GM19467 (cell line): ENCODE results near the gene THSD4.
"Not testable (repeated sequence)": the region's sequence is repeated elsewhere in the genome, so short reads cannot be mapped to it uniquely, and the experiment has no call there.

ENCODE experiments used
- ATAC-seq: cut with Tn5 transposase; IDR thresholded peaks from one replicate; pipeline ENCODE4 v1.9.1; 2021; ENCODE audit warnings: mild to moderate bottlenecking, moderate library complexity; ENCODE audit not compliant: unreplicated experiment

Gene THSD4

DNA sequence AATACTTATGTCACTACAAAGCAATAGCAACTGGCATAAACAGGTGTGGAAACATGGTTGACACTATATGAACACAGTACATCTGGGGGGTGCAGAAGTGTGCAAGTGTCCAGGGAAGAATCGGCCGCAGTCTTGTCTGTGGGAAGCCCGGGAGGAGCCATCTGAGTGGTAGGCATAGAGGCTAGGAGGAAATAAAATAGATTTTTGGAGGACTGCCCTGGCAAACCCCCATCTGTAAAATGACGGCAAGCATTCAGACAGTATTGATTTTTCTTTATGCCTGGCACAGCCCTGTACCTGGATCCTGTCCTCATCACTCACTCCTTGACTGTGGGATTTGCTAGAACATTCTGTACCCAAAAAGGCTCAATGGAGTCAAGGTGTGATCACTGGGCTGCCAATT, 31.3 kb downstream of the THSD4 start:
- no peak for ATAC-seq

DNA sequence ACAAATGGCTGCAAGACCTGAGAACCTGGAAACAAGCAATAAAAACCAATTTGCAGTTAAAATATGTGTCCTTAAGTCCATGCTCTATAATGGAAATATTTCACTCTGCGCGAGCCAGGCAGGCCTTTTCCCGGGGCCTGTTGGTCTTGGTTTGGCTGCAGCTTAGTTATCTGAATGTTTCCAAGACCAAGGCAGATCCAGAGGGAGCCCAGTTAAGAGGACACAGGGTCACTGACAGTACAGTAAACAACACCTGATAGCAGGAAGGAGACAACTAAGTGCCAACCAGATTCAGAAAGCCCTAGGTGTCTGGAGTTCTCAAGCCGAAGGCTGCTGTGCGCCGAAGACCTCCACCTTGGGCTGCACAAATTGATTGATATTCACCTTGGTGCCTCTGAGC, 32.8 kb downstream of the THSD4 start:
- no peak for ATAC-seq

GRCh38 chr15:71149646-71150557, 34.6 kb downstream of the THSD4 start:
- ATAC-seq = no peak

DNA sequence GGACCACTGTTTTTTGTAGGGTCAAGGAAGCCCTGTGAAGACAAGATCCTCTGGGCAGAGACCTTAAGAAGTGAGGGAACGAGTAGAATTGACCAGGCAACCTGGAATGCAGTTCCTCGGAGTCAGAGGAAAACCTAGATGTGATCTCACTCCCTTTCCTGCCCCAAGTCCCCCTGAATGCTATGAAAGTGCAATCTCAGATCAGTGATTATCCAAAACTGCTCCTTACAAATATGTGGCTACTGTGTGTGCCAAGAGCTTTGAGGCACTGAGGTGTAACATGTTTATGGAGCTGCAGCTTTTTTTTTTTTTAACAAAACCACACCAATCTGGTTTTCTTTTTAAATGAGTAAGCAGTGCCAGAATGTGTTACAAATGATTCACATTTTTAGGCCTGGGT, 35.8 kb downstream of the THSD4 start:
- no peak for ATAC-seq

- no peak for ATAC-seq
Measured at GRCh38 chr15:71152542-71152941, 37.3 kb downstream of the THSD4 start.

DNA sequence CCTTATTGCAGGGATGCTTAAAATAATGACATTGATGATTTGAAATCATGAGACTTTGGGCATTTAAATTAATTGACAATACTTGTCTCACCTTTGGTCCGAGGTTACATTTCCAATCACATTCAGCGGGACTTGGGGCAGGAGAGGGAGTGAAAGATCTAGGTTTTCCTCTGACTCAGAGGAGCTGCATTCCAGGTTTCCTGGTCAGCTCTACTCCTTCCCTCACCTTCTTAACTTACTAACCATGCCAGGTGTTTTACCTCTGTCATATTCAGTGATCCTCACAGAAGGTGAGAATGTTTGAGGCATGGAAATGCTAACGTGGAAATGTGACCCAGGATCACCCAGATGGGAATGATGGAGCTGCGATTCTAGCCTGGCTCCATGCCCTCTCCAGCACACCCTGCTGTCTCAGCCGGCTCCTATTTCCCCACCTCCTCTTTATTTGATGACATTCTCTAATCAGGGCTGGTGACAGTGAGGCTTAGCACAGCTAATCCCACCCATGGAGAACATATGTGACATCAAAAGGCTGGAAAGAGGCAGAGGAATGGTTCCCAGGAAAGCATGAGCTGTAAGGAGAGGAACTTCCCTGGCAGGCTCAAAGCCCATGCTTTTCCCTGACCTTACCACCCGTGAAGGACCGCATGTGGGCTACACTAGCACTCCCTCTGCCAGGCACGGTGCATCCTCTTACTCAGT, 38.7 kb downstream of the THSD4 start:
- no peak for ATAC-seq

DNA sequence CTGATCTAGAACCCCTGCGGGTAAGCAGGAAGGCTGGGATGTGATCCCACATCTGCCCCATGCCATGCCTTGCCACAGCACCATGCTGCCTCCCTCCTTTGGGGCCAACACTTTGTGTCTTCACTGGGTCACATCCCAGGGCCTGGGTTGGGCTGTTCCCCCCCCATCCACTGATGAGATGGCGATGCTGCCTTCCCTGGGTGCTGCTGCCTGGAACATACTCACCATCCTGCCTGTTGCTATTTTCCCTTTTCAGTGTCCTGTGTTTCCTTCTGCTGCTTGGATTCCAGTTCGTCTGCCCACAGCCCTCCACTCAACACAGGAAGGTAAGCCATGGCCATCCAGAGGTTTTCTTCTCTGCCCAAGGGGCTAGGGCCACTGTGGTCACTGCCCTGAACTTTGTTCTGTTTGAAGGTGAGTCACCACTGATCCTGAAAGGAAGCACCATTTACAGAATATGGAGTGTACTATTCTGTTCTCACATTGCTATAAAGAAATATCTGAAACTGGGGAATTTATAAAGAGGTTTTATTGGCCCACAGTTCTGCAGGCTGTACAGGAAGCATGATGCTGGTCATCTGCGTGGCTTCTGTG, 39.4 kb downstream of the THSD4 start:
- ATAC-seq = no peak

GRCh38 chr15:71155534-71155933, 40.3 kb downstream of the THSD4 start:
- ATAC-seq = no peak

DNA sequence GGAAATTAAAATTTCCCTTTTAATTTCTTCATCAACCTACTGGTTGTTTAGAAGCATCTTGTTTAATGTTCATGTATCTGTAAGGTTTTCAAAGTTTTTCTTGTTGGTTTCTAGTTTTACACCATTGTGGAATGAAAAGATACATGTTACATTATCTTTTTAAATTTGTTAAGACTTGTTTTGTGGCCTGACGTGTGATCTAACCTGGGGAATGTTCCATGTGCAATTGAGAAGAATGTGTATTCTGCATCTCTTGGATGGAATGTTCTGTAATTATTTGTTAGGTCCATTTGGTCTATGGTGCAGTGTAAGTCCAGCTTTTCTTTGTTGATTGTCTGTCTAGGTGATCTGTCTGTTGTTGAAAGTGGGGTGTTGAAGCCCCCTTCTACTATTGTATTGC, 45.7 kb downstream of the THSD4 start:
- ATAC-seq = no peak

GRCh38 chr15:71162309-71162708, 47.0 kb downstream of the THSD4 start:
- ATAC-seq = no peak

DNA sequence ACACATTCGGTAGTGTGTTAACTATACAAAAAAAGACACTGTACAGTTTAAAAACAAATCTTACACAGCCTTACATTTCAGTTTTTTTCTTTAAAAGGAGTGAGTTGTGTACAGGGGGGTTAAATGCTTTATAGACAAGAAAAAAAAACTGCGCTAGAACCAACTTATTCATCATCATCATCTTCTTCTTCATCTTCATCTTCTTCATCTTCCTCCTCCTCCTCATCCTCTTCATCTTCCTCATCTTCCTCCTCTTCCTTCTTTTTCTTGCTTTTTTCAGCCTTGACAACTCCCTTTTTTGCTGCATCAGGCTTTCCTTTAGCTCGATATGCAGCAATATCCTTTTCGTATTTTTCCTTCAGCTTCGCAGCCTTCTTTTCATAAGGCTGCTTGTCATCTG, 49.3 kb downstream of the THSD4 start:
- ATAC-seq = not testable (repeated sequence)

GRCh38 chr15:71167445-71168165, 52.3 kb downstream of the THSD4 start:
- no peak for ATAC-seq

DNA sequence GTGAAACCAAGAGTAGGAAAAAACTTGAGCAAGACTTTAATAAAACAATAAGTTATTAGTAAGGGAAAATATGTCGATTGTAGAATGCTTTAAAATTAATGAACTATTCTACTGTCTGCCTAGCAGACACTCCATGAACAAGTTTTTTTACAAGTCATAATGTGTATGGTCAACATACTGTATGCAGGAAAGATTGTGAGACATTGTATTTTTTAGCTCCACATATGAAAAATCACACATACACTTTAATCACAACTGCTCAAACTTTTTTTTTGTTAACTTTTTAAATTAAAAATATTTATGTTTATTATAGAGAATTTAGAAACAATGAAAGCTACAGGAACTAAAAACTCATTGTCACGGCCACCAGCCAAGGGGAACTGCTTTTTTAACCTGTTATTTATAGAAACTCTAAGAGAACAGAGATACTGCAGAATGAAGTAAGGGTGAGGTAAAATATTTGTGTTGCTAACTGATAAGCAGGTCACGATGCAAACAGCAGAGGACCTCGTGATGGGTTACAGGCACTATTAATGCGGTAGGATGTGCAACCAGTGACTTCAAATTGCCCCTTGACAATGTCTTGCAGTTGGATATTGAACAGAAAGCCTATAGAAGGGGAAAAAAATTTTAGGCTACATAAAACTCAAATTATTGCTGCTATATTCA, 53.0 kb downstream of the THSD4 start:
- no peak for ATAC-seq

DNA sequence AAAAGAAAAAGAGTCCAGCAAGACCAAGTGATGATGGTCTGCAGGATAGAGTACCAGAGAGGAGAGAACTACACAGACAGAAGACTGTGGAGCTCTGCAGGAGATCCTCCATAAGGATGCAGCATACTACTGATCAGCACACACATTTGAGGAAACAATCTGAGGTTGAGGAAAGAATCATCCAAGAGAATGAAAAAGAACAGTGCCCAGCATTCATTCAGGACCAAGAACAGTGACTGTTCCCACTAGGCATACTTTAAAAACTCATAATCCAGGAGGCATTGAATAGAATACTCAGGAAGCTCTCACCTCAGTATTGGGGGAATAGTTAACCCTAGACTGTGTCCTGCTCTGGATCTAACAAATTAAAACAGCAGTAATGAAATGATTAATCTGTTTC, 54.9 kb downstream of the THSD4 start:
- no peak for ATAC-seq

DNA sequence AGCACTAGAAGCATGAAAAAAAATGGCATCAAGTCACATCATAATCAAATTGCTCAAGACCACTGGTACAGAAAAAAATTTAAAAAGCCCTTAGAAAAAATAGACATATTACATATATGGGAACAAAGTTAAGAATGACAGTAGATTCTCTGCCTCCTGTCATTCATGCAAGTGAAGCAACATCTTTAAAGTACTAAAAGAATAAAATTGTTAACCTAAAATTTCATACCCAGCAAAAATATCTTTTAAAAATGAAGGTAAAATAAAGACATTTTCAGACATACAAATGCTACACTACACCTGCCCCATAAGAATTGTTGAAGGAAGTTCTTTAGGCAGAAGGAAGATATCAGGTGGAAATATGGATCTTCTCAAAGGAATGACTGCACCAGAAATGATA, 55.9 kb downstream of the THSD4 start:
- no peak for ATAC-seq

DNA sequence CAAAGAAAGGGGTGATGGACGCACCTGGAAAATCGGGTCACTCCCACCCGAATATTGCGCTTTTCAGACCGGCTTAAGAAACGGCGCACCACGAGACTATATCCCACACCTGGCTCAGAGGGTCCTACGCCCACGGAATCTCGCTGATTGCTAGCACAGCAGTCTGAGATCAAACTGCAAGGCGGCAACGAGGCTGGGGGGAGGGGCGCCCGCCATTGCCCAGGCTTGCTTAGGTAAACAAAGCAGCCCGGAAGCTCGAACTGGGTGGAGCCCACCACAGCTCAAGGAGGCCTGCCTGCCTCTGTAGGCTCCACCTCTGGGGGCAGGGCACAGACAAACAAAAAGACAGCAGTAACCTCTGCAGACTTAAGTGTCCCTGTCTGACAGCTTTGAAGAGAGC, 59.1 kb downstream of the THSD4 start:
- ATAC-seq = not testable (repeated sequence)

DNA sequence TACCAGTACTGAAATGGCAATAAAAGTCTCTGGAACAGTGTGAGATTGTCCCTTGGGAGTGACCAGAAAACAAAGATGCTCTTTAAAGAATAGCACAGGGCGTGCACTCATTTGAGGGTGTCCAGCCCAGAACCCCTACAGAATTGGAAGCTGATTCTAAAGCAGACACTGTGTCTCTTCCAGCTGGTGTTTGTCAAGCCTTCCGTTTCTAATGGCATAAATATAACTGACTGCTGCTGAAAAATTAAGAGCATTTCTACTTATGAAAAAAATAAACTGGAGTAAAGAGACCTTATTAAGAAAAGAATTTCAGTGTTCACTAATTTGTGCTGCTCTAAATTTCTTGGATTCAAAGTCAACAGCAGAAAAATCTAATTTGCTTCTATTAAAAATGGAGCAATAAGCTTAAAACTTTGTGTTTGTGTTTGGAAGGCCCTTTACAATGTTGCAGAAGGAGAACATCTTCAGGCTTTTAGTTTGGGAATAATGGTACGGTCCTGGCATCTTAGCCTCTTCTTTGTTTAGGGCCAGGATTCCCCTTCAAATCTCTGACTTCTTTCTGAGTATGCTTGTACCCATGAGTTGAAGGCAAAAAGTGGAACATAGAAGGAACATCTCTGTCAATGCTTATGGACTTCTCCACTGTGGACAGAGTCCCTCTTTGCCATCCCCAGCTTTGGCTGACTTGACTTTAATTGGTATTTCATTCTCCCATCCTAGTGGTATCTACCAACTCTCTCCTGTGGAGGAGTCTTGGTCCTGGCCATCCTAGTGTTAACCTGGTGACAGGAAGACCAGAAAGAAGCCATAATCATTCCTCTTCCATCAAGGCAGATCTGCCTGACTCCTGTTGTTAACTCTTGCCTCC, 65.9 kb downstream of the THSD4 start:
- no peak for ATAC-seq

DNA sequence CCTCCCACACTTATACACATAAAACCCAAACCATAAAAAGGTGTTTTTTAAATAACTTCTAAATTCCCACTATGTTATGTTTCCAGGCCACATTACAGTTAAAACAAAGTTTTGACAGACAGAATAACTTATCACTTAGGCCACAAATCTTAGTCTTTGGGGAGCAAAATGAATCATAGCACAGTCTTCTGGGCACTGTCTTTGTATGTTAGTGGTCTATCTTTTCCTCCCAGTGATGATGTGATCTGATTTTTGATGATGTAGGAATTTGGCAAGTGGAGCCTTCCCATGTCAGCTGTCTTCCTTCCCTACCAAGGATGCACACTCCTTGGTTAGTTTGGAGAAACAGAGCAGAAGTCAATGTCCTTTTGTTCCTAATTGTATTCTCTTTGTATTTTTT, 67.3 kb downstream of the THSD4 start:
- ATAC-seq = no peak

- ATAC-seq = no peak
Measured at GRCh38 chr15:71183063-71183462, 67.8 kb downstream of the THSD4 start.

GRCh38 chr15:71185706-71186105, 70.4 kb downstream of the THSD4 start:
- ATAC-seq = no peak
